Breast epithelium (tissue), 4 donors: ENCODE measurements around the gene PPRC1. TPM values are rescaled to one million over a fixed set of nuclear protein-coding genes. Genes with fewer than 3 reads are reported as not detected.

Experiments used
- DNase-seq, 2 donors: peaks; one replicate each; pipeline ENCODE4 v3.0.0-alpha.2; 2019; ENCODE audit warnings: low spot score in 2 of 2
- H3K27ac ChIP-seq, 2 donors: fragments of 200-600 bp; sonication (generic) in 1 of 2; one replicate each; pipeline ENCODE4 v1.5.1; 2016 to 2019; ENCODE audit warnings: mild to moderate bottlenecking in 1 of 2
- H3K27me3 ChIP-seq, 2 donors: fragments of 200-600 bp; sonication (generic) in 1 of 2; one replicate each; pipeline versions ENCODE4 v1.5.1 to v1.6.0; 2017 to 2019; ENCODE audit warnings: control low read depth in 1 of 2, mild to moderate bottlenecking in 1 of 2
- H3K36me3 ChIP-seq: fragments of 200-600 bp; one replicate; pipeline ENCODE4 v1.5.1; 2019
- H3K4me1 ChIP-seq, 2 donors: fragments of 200-600 bp; sonication (generic); one replicate each; pipeline ENCODE4 v1.5.1; 2016 to 2019; ENCODE audit warnings: control low read depth in 1 of 2
- H3K4me3 ChIP-seq, 3 donors: fragments of 200-600 bp; sonication (generic); 1 replicate in 2 of 3; 2 replicates in 1 of 3; pipeline ENCODE4 v1.5.1; 2016 to 2019; ENCODE audit warnings: mild to moderate bottlenecking in 3 of 3, moderate library complexity in 2 of 3
- H3K9me3 ChIP-seq, 2 donors: fragments of 200-600 bp; sonication (generic) in 1 of 2; one replicate each; pipeline ENCODE4 v1.5.1; 2016 to 2019; ENCODE audit warnings: control low read depth in 1 of 2
- POLR2A ChIP-seq: fragments of 450-650 bp; IDR thresholded peaks from one replicate; pipeline ENCODE4 v1.6.1; 2016; ENCODE audit warnings: antibody characterized with exemption, mild to moderate bottlenecking, moderate library complexity
- POLR2AphosphoS5 ChIP-seq, 3 donors: sonication (generic); formaldehyde crosslinking; IDR thresholded peaks; one replicate each; pipeline ENCODE4 v1.6.1; 2017; ENCODE audit warnings: antibody characterized with exemption in 3 of 3
- intact Hi-C: fragments of 100-400 bp; cut with DNase I; formaldehyde crosslinking; loops from one replicate; pipeline ENCODE4 v1.15.1; 2023; ENCODE audit warnings: low total_unique reads
- total RNA-seq, 3 donors: library from RNA; depleted of rRNA; stranded (reverse); fragments of >200 nt; gene quantifications; one replicate each; pipeline ENCODE4 v1.1.0, GENCODE V29; 2016
- TF ChIP-seq, protein P1 (sequence below), 3 donors: fragments of 450-650 bp; IDR thresholded peaks; one replicate each; pipeline ENCODE4 v1.5.1; 2016 to 2017; ENCODE audit warnings: antibody characterized with exemption in 3 of 3, mild to moderate bottlenecking in 3 of 3, moderate library complexity in 3 of 3

Gene PPRC1, protein sequence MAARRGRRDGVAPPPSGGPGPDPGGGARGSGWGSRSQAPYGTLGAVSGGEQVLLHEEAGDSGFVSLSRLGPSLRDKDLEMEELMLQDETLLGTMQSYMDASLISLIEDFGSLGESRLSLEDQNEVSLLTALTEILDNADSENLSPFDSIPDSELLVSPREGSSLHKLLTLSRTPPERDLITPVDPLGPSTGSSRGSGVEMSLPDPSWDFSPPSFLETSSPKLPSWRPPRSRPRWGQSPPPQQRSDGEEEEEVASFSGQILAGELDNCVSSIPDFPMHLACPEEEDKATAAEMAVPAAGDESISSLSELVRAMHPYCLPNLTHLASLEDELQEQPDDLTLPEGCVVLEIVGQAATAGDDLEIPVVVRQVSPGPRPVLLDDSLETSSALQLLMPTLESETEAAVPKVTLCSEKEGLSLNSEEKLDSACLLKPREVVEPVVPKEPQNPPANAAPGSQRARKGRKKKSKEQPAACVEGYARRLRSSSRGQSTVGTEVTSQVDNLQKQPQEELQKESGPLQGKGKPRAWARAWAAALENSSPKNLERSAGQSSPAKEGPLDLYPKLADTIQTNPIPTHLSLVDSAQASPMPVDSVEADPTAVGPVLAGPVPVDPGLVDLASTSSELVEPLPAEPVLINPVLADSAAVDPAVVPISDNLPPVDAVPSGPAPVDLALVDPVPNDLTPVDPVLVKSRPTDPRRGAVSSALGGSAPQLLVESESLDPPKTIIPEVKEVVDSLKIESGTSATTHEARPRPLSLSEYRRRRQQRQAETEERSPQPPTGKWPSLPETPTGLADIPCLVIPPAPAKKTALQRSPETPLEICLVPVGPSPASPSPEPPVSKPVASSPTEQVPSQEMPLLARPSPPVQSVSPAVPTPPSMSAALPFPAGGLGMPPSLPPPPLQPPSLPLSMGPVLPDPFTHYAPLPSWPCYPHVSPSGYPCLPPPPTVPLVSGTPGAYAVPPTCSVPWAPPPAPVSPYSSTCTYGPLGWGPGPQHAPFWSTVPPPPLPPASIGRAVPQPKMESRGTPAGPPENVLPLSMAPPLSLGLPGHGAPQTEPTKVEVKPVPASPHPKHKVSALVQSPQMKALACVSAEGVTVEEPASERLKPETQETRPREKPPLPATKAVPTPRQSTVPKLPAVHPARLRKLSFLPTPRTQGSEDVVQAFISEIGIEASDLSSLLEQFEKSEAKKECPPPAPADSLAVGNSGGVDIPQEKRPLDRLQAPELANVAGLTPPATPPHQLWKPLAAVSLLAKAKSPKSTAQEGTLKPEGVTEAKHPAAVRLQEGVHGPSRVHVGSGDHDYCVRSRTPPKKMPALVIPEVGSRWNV (N-terminal part only)
- total RNA-seq: 10 to 100 TPM in 2 of 3 donors, 1 to 10 TPM in 1; 9.1 to 21.0 (median 19.8) TPM

DNA sequence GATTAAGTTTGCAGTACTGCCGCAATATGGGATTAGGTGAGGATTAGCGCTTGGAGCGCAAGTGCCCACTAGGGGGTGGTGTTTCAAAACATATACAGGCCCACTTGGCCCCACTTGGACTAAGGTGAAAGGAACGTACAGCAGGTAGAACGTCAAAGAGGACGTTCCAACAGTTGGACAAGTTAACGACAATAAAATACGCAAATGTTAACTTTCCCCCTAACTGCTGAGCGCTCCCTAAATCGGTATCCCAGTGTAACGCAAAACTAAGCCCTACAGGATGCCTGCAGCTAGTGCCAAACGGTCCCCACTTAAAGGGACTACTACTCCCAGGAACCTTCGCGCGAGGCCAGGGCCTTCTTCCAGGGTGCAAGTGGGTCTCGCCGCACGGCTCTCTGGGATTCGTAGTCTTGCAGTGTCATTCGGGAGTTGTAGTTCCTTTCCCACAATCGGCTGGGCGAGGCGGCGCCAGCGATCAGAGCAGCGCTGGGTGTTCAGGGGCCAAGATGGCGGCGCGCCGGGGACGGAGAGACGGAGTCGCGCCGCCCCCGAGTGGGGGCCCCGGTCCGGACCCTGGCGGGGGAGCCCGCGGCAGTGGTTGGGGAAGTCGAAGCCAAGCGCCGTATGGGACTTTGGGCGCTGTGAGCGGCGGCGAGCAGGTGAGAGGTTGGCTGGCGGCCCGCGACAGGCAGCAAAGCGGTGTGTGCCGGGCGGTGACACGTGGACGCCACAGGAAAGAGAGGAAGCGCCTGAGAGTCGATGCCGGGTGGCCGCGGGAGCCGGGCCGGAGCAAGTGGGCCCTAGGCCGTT lies at the start of gene PPRC1:
Gene PPRC1, plus strand, starts transcription at position 478 of the 810 bp plus-strand sequence. Its CDS starts 29 bp downstream, at position 507.
- no peaks in the 10 kb centered on the region for H3K27me3 ChIP-seq
- H3K36me3 ChIP-seq: no peaks in the 10 kb centered on the region
- H3K4me3 ChIP-seq: peak within 1 kb of the TSS; percentile 77 to 94 (median 93)
- peak; percentile 96 to 99 for DNase-seq
- intact Hi-C loops: no loop called here
- peak within 1 kb of the TSS; percentile 88 to 91 for H3K27ac ChIP-seq
- peaks cover 0 to 8% of the 10 kb centered on the region in 2 donors for H3K4me1 ChIP-seq
- no peaks in the 10 kb centered on the region for H3K9me3 ChIP-seq
- TF ChIP-seq, protein P1, sequence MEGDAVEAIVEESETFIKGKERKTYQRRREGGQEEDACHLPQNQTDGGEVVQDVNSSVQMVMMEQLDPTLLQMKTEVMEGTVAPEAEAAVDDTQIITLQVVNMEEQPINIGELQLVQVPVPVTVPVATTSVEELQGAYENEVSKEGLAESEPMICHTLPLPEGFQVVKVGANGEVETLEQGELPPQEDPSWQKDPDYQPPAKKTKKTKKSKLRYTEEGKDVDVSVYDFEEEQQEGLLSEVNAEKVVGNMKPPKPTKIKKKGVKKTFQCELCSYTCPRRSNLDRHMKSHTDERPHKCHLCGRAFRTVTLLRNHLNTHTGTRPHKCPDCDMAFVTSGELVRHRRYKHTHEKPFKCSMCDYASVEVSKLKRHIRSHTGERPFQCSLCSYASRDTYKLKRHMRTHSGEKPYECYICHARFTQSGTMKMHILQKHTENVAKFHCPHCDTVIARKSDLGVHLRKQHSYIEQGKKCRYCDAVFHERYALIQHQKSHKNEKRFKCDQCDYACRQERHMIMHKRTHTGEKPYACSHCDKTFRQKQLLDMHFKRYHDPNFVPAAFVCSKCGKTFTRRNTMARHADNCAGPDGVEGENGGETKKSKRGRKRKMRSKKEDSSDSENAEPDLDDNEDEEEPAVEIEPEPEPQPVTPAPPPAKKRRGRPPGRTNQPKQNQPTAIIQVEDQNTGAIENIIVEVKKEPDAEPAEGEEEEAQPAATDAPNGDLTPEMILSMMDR (IDR thresholded peaks at IDR 0.05): peak; percentile 94 to 98 (median 95)
- TF ChIP-seq POLR2AphosphoS5 (IDR thresholded peaks at IDR 0.05) (peak; percentile 81 to 86 (median 84)), POLR2A (no peak)

DNA sequence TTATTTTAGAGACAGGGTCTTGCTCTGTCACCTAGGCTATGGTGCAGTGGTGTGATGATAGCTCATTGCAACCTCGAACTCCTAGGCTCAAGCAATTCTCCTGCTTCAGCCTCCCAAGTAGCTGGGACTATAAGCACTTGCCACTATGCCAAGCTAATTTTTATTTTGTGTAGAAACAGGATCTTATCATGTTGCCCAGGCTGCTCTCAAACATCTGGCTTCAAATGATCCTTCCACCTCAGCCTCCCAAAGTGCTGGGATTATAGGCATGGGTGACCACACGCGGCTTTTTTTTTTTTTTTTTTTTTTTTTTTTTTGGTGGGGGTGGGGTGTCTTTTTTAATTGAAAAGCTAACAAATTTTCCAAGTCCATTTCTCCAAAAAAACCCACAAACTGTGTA lies 49.3 kb upstream of the PPRC1 start:
- Histone ChIP-seq H3K27me3 (no peaks in the 10 kb centered on the region), H3K4me1 (no peaks in the 10 kb centered on the region), H3K36me3 (no peaks in the 10 kb centered on the region), H3K4me3 (no peak overlapping the region), H3K27ac (no peak overlapping the region), H3K9me3 (no peaks in the 10 kb centered on the region)
- DNase-seq: no peak
- TF ChIP-seq POLR2AphosphoS5 (IDR thresholded peaks at IDR 0.05) (no peak), POLR2A (no peak)
- TF ChIP-seq, protein P1 (IDR thresholded peaks at IDR 0.05): no peak
- intact Hi-C loops: no loop called here

GRCh38 chr10:102085336-102085735 lies 47.5 kb upstream of the PPRC1 start:
- no peak overlapping the region for H3K27ac ChIP-seq
- intact Hi-C loops: no loop called here
- H3K9me3 ChIP-seq: no peaks in the 10 kb centered on the region
- no peak overlapping the region for H3K4me3 ChIP-seq
- no peaks in the 10 kb centered on the region for H3K4me1 ChIP-seq
- no peaks in the 10 kb centered on the region for H3K27me3 ChIP-seq
- no peak for DNase-seq
- TF ChIP-seq POLR2AphosphoS5 (IDR thresholded peaks at IDR 0.05) (no peak), POLR2A (no peak)
- TF ChIP-seq, protein P1 (IDR thresholded peaks at IDR 0.05): no peak
- H3K36me3 ChIP-seq: no peaks in the 10 kb centered on the region

DNA sequence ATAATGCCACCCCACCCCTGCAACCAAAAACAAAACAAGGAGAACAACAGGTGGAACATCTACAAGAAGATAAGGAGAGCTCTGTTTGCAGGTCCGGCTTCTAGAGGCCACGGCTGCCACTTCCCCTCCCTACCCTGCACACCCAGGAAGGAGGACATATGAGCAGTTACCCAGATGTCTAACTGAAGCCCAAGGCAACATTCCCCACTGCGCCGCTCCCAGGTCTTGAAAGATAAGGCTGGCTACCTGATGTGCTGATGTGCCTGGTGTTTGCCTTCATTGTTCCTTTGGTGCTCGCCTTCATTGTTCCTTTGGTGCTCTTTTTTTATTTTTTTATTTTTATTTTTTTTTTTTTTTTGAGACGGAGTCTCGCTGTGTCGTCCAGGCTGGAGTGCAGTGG lies 46.6 kb upstream of the PPRC1 start:
- DNase-seq: no peak
- H3K27me3 ChIP-seq: no peaks in the 10 kb centered on the region
- TF ChIP-seq, protein P1 (IDR thresholded peaks at IDR 0.05): no peak
- TF ChIP-seq POLR2AphosphoS5 (IDR thresholded peaks at IDR 0.05) (no peak), POLR2A (no peak)
- H3K27ac ChIP-seq: no peak overlapping the region
- no peaks in the 10 kb centered on the region for H3K9me3 ChIP-seq
- H3K4me3 ChIP-seq: no peak overlapping the region
- intact Hi-C loops: no loop called here
- no peaks in the 10 kb centered on the region for H3K36me3 ChIP-seq
- no peaks in the 10 kb centered on the region for H3K4me1 ChIP-seq
